ENCODE measurements around the gene HSD17B14. TPM values are rescaled to one million over a fixed set of nuclear protein-coding genes. Genes with fewer than 3 reads are reported as not detected.

HSD17B14 gene
- total and polyA plus RNA-seq, 9 of the 15 experiments (the other 6 are each of a cell fraction or from before 2014, with no cell fraction given) = 0.16 TPM; not detected in 8

- no peak for FAIRE-seq
- no peak overlapping the region for H3K4me2 ChIP-seq (ENCODE audit: insufficient read depth, low read length)
- TF ChIP-seq RHOXF2B (CRISPR knock-in tag; conservative IDR thresholded peaks at IDR 0.05) (no peak), ZMIZ1 (IDR thresholded peaks at IDR 0.05; ENCODE audit: low read depth in 2 of 2, low read length in 2 of 2) (no peak), KHSRP (IDR thresholded peaks at IDR 0.05) (no peak), RBM25 (IDR thresholded peaks at IDR 0.05; ENCODE audit: low read depth, low read length, severe bottlenecking) (peak; percentile 15), ZFP91 (CRISPR knock-in tag; IDR thresholded peaks at IDR 0.05) (no peak), XRCC3 (IDR thresholded peaks at IDR 0.05) (no peak), CREBBP (IDR thresholded peaks at IDR 0.05; ENCODE audit: low read depth, low read length) (no peak), BCOR (IDR thresholded peaks at IDR 0.05) (peak; percentile 73; the same call in 1 of the 2 replicates), SREBF1 (IDR thresholded peaks at IDR 0.05; ENCODE audit: borderline replicate concordance, low read depth, low read length) (no peak)
- intact Hi-C loops (cut with micrococcal nuclease) = no loop called here
- H3K9ac ChIP-seq (ENCODE audit: insufficient read depth in 1 of 2, low read depth in 2 of 2, low read length in 2 of 2) = no peak overlapping the region
- H3K79me2 ChIP-seq (ENCODE audit: control insufficient read depth, insufficient read depth, low read length) = peaks cover 29% of the 10 kb centered on the region
- no peak overlapping the region for H3K27ac ChIP-seq (ENCODE audit: extremely low read depth, low read depth, low read length)
- DNase-seq (ENCODE audit: extremely low read depth in 1 of 4, low spot score in 3 of 4) = no peak
- peaks cover 28 to 51% of the 10 kb centered on the region in 2 experiments for H3K4me1 ChIP-seq (replicated peaks in 1 of 2; ENCODE audit: control insufficient read depth in 2 of 2, insufficient read depth in 2 of 2, low read length in 2 of 2)
- 94% methylated on average over 5 of the region's 9 CpGs for WGBS (ENCODE audit: insufficient coverage, low coverage, missing lambda C conversion rate)
- ChIA-PET POLR2A (interaction anchor here (1.2 to 2.2 kb wide), 3 partner anchors 10 to 97 kb away, joined by 3 to 12 read pairs (median 7); no protein-coding TSS in a partner anchor), CTCF (ENCODE audit: low intra/inter-chr PET ratio) (no interaction called here)
- H3K27me3 ChIP-seq (ENCODE audit: control insufficient read depth in 2 of 2, insufficient read depth in 2 of 2, low read length in 2 of 2) = no peaks in the 10 kb centered on the region
- H3K4me3 ChIP-seq = no peak overlapping the region
- no TSS peak for BruUV-seq (replicated peaks)
- no peak overlapping the region for H2AFZ ChIP-seq (ENCODE audit: low read depth, low read length)
- no peak for ATAC-seq
- peaks cover 18% of the 10 kb centered on the region for H3K36me3 ChIP-seq (ENCODE audit: control insufficient read depth, insufficient read depth, low read length)
- H4K20me1 ChIP-seq (replicated peaks; ENCODE audit: control insufficient read depth, insufficient read depth, low read length) = peaks cover 27% of the 10 kb centered on the region
- H3K9me1 ChIP-seq (ENCODE audit: control insufficient read depth, insufficient read depth, low read length) = no peaks in the 10 kb centered on the region
- H3K9me3 ChIP-seq (replicated peaks; ENCODE audit: control insufficient read depth, insufficient read depth, low read depth, low read length) = no peaks in the 10 kb centered on the region
- in situ Hi-C loops (cut with MboI) = loop anchor here (10.0 kb wide), 1 partner anchor 95 kb away; the partner anchor contains the start of gene FTL
These were observed 33.8 kb upstream of the HSD17B14 start for GRCh38 chr19:48870048-48870447.

Measured in K562 (cell line).